ENCODE measurements around the gene CD300LF. TPM values are rescaled to one million over a fixed set of nuclear protein-coding genes. Genes with fewer than 3 reads are reported as not detected.

CD300LF gene
- total RNA-seq (0.63 TPM), polyA plus RNA-seq (1.3 TPM)

DNA sequence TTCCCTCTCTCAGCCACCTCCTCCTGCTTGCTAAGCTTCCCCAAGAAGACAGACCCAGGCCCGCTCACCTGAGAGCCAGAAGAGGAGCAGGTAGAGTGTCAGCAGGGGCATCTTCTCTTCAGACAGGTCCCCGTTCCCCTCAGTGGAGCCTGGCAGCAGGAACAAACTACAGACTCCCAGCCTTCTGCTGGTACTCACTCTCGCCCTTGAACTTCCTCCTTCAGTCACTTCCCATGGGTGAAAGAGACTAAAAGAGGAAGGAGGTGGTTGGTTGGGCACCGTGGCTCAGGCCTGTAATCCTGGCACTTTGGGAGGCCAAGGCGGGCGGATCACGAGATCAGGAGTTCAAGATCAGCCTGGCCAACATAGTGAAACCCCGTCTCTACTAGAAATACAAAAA is at the start of gene CD300LF:
CD300LF (minus strand) TSS at position 168 of the 400 bp plus-strand sequence; CDS start at position 111, 57 bp downstream.
- H3K4me1 ChIP-seq (ENCODE audit: insufficient read depth) = no peaks in the 10 kb centered on the region
- no peak within 1 kb of the TSS for H3K27ac ChIP-seq (ENCODE audit: low read depth)
- WGBS = 78% methylated on average over 8 of the region's 8 CpGs
- no peak within 1 kb of the TSS for H3K4me3 ChIP-seq (ENCODE audit: low read depth, low read length)
- no peaks in the 10 kb centered on the region for H3K36me3 ChIP-seq (ENCODE audit: insufficient read depth)
- DNase-seq (ENCODE audit: extremely low spot score) = no peak

GRCh38 chr17:74761931-74762330 is 49.2 kb upstream of the CD300LF start:
- Histone ChIP-seq H3K27ac (ENCODE audit: low read depth) (no peak overlapping the region), H3K4me3 (ENCODE audit: low read depth, low read length) (no peak overlapping the region), H3K4me1 (ENCODE audit: insufficient read depth) (peaks cover 10% of the 10 kb centered on the region), H3K36me3 (ENCODE audit: insufficient read depth) (no peaks in the 10 kb centered on the region)
- no peak for DNase-seq (ENCODE audit: extremely low spot score)
- WGBS = 96% methylated on average over 11 of the region's 11 CpGs

GRCh38 chr17:74761419-74761818 is 48.7 kb upstream of the CD300LF start:
- DNase-seq (ENCODE audit: extremely low spot score) = no peak
- Histone ChIP-seq H3K4me3 (ENCODE audit: low read depth, low read length) (no peak overlapping the region), H3K27ac (ENCODE audit: low read depth) (no peak overlapping the region), H3K36me3 (ENCODE audit: insufficient read depth) (no peaks in the 10 kb centered on the region), H3K4me1 (ENCODE audit: insufficient read depth) (peaks cover 10% of the 10 kb centered on the region)
- 62% methylated on average over 5 of the region's 5 CpGs for WGBS

GRCh38 chr17:74760404-74761105 is 47.8 kb upstream of the CD300LF start:
- WGBS = 73% methylated on average over 7 of the region's 7 CpGs
- Histone ChIP-seq H3K4me3 (ENCODE audit: low read depth, low read length) (no peak overlapping the region), H3K27ac (ENCODE audit: low read depth) (no peak overlapping the region), H3K4me1 (ENCODE audit: insufficient read depth) (peaks cover 10% of the 10 kb centered on the region), H3K36me3 (ENCODE audit: insufficient read depth) (no peaks in the 10 kb centered on the region)
- DNase-seq (ENCODE audit: extremely low spot score) = no peak

GRCh38 chr17:74759941-74760340 is 47.2 kb upstream of the CD300LF start:
- 79% methylated on average over 10 of the region's 10 CpGs for WGBS
- no peak for DNase-seq (ENCODE audit: extremely low spot score)
- peaks cover 10% of the 10 kb centered on the region for H3K4me1 ChIP-seq (ENCODE audit: insufficient read depth)
- no peaks in the 10 kb centered on the region for H3K36me3 ChIP-seq (ENCODE audit: insufficient read depth)
- no peak overlapping the region for H3K4me3 ChIP-seq (ENCODE audit: low read depth, low read length)
- no peak overlapping the region for H3K27ac ChIP-seq (ENCODE audit: low read depth)

DNA sequence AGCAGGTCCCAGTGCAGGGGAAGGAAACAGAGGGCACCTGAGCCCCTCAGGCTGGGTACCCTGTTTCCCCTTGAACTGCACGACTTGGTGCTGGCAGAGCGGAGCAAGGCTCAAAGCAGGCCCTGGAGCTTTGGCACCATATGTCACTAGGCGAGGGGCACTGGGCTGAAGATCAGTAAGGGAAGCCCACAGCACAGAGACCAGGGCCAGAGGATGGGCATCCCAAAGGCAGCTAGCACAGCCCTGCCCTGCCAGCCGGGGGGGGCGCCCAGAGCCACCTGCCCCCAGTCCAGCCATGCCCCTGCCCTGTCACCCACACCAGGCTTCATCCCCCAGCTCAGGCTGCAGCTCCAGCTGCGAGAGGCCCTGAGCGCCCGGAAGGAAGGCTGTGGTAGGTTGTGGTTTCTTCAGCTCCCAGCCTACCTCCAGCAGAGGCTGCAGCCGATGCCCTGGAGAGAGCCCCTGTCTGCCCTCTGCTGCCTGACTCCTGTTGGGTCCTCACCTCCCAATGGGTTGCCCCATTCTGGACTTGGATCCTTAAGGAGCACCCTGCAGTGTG is 46.6 kb upstream of the CD300LF start:
- DNase-seq (ENCODE audit: extremely low spot score) = no peak
- WGBS = 74% methylated on average over 9 of the region's 9 CpGs
- Histone ChIP-seq H3K4me3 (ENCODE audit: low read depth, low read length) (no peak overlapping the region), H3K27ac (ENCODE audit: low read depth) (no peak overlapping the region), H3K4me1 (ENCODE audit: insufficient read depth) (peaks cover 10% of the 10 kb centered on the region), H3K36me3 (ENCODE audit: insufficient read depth) (no peaks in the 10 kb centered on the region)

DNA sequence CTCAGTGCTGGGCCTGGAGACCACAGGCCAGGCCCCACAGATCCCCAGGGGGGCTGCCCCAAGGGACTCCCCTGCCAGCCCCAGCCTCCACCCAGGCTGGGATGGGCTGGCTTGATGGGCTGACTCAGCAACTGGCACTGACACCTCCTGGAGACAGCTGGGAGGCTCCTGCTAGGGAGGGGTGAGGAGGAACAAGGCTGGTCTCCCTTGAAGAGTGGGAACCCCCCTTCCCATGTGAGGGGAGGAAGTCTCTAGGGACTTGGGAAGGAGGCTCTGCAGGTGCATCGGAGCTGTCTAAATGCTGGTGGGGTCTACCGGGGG is 46.1 kb upstream of the CD300LF start:
- 85% methylated on average over 2 of the region's 2 CpGs for WGBS
- Histone ChIP-seq H3K36me3 (ENCODE audit: insufficient read depth) (no peaks in the 10 kb centered on the region), H3K4me3 (ENCODE audit: low read depth, low read length) (no peak overlapping the region), H3K27ac (ENCODE audit: low read depth) (no peak overlapping the region), H3K4me1 (ENCODE audit: insufficient read depth) (peaks cover 10% of the 10 kb centered on the region)
- DNase-seq (ENCODE audit: extremely low spot score) = no peak

GRCh38 chr17:74757931-74758847 is 45.5 kb upstream of the CD300LF start:
- Histone ChIP-seq H3K4me3 (ENCODE audit: low read depth, low read length) (no peak overlapping the region), H3K4me1 (ENCODE audit: insufficient read depth) (peaks cover 10% of the 10 kb centered on the region), H3K27ac (ENCODE audit: low read depth) (no peak overlapping the region), H3K36me3 (ENCODE audit: insufficient read depth) (no peaks in the 10 kb centered on the region)
- WGBS = 59% methylated on average over 26 of the region's 26 CpGs
- DNase-seq (ENCODE audit: extremely low spot score) = no peak

DNA sequence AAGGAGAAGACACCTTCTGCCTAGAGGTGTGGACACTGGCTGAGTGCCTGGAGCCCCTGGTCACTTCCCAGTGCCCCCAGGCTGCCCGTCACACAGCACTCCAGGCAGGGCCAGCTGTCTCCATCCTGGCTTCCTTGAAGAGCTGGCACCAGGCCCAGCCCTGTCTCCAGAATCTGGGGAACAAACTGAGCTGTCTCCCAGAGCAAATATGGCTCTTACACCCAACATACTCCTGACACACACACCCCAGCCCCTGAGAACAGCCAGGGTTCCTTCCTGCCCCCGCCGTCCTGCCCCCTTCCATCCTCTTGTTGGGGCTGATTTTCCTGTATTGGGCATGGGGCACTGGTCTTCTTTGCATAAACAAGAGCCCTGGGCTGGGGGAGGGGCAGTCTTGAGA is 44.8 kb upstream of the CD300LF start:
- 66% methylated on average over 3 of the region's 3 CpGs for WGBS
- DNase-seq (ENCODE audit: extremely low spot score) = no peak
- Histone ChIP-seq H3K4me3 (ENCODE audit: low read depth, low read length) (no peak overlapping the region), H3K27ac (ENCODE audit: low read depth) (no peak overlapping the region), H3K4me1 (ENCODE audit: insufficient read depth) (peaks cover 10% of the 10 kb centered on the region), H3K36me3 (ENCODE audit: insufficient read depth) (no peaks in the 10 kb centered on the region)

GRCh38 chr17:74756891-74757290 is 44.2 kb upstream of the CD300LF start:
- no peaks in the 10 kb centered on the region for H3K36me3 ChIP-seq (ENCODE audit: insufficient read depth)
- H3K27ac ChIP-seq (ENCODE audit: low read depth) = no peak overlapping the region
- no peak overlapping the region for H3K4me3 ChIP-seq (ENCODE audit: low read depth, low read length)
- DNase-seq (ENCODE audit: extremely low spot score) = no peak
- 77% methylated on average over 3 of the region's 3 CpGs for WGBS
- peaks cover 10% of the 10 kb centered on the region for H3K4me1 ChIP-seq (ENCODE audit: insufficient read depth)

DNA sequence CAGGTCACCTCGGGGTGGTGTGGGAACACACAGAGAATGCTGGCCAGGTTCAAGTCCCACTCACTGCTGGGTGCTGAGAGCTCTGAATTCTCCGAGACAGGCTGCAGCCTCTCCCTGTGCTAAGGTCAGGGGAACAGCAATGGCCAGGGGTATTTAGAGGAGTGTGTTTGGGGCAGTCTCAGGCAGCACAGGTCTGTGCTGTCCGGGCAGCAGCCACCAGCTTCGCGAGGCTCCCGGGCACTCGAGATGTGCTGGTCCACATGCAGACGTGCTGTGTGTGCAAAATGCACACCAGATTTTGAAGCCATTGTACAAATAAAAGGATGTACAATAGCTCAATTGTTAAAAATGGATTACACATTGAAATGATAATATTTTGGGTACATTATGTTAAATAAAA is 42.8 kb upstream of the CD300LF start:
- Histone ChIP-seq H3K4me1 (ENCODE audit: insufficient read depth) (peaks cover 8% of the 10 kb centered on the region), H3K36me3 (ENCODE audit: insufficient read depth) (no peaks in the 10 kb centered on the region), H3K4me3 (ENCODE audit: low read depth, low read length) (no peak overlapping the region), H3K27ac (ENCODE audit: low read depth) (no peak overlapping the region)
- no peak for DNase-seq (ENCODE audit: extremely low spot score)
- WGBS = 93% methylated on average over 8 of the region's 8 CpGs

DNA sequence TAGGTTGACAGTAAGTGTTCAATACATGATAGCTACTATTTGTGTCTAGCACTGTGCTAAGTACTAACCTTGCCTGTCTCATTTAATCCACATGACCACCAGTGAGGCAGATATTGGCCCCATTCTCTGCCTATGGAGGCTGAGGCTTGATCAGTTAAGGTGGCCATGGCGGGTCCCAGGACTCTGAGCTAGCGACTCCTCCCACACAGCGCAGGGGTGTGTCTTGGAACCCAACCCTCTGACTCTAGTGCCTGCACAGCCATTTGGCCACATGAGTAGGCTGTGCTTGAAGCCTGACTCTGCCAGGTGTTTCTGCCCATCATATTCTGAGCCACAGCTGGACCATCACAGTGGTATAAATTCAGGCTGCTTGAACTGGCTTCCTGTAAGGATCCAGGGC is 42.1 kb upstream of the CD300LF start:
- no peak overlapping the region for H3K4me3 ChIP-seq (ENCODE audit: low read depth, low read length)
- H3K36me3 ChIP-seq (ENCODE audit: insufficient read depth) = no peaks in the 10 kb centered on the region
- H3K27ac ChIP-seq (ENCODE audit: low read depth) = no peak overlapping the region
- 95% methylated on average over 3 of the region's 3 CpGs for WGBS
- no peak for DNase-seq (ENCODE audit: extremely low spot score)
- peaks cover 8% of the 10 kb centered on the region for H3K4me1 ChIP-seq (ENCODE audit: insufficient read depth)

GRCh38 chr17:74752822-74753401 is 40.2 kb upstream of the CD300LF start:
- no peak overlapping the region for H3K27ac ChIP-seq (ENCODE audit: low read depth)
- no peak for DNase-seq (ENCODE audit: extremely low spot score)
- H3K4me3 ChIP-seq (ENCODE audit: low read depth, low read length) = no peak overlapping the region
- 95% methylated on average over 7 of the region's 7 CpGs for WGBS
- peaks cover 8% of the 10 kb centered on the region for H3K4me1 ChIP-seq (ENCODE audit: insufficient read depth)
- no peaks in the 10 kb centered on the region for H3K36me3 ChIP-seq (ENCODE audit: insufficient read depth)
